HG03354 (cell line): Measurements from ENCODE around the gene PAPOLB.

Experiments
- ATAC-seq: cut with Tn5 transposase; IDR thresholded peaks from one replicate; pipeline ENCODE4 v1.9.1; 2021; ENCODE audit warnings: mild to moderate bottlenecking; ENCODE audit not compliant: unreplicated experiment, poor library complexity, severe bottlenecking

Gene PAPOLB

DNA sequence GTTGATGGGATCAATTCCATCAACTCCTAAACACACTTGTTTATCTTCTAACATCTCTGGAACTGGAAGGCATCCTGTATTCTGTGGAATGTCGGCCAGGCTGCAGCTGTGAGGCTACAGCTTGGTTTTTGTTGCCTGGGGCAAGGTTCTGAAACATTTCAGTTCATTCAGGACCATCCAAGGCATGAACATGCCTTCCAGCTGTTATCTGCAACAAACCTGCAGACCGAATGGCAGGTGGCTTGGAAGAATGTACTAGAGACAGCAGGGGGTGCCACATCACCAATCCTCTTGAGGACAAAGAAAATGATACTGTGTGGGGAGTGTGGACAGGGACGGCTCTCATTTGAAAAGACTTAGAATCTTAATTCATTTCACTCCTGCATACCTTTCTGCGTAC lies 12.4 kb downstream of the PAPOLB start:
- ATAC-seq = no peak

DNA sequence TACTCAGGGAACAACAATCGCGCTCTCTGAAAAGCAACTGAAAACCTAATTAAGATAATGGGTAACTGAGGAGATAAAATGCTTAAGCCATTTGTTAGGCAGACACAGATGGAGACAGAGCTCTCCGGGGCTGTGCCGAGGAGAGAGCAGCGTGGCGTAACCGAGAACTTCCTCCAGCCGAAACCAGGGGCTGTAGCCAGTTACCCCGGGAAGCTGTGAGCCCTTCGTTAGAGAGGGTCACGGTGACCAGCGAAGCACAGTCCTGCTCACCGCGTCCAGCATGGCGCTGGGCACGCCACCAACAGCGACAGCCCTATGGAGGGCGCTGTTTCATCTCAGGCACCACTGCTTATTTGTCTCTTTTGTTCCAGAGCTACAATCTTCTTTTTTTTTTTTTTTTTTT lies 16.1 kb downstream of the PAPOLB start:
- no peak for ATAC-seq

DNA sequence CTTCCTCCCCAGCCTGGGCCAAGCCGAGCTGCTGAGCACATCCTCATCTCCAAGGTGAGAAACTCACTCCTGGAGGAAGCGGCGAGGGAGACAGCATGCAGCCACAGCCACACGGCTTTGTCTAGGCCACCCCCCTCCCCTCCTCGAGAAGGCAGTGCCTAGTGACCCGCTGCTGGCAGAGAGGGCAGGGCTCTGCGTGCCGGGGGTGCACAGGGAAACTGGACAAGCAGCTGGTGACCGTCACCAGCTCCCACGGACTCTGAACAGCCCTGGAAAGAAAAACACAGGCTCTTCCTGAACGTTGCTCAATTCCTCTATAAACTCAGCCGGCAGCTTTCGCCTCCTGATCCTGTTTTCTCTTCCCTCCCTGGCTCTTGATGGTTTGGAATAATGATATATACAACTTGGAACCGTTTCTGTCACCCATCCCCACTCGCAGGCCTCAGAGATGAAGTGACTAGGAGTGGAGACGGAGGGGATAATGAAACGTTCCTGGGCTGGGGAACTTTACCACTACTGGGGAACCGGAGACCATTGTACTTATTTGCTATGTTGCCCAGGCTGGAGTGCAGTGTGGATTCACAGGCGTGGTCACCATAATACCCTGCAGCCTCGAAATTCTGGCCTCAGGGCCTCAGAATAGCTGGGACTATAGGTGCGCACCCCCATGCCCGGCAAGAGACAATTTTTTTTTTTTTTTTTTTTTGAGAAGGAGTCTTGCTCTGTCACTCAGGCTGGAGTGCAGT lies 19.3 kb downstream of the PAPOLB start:
- ATAC-seq = no peak

DNA sequence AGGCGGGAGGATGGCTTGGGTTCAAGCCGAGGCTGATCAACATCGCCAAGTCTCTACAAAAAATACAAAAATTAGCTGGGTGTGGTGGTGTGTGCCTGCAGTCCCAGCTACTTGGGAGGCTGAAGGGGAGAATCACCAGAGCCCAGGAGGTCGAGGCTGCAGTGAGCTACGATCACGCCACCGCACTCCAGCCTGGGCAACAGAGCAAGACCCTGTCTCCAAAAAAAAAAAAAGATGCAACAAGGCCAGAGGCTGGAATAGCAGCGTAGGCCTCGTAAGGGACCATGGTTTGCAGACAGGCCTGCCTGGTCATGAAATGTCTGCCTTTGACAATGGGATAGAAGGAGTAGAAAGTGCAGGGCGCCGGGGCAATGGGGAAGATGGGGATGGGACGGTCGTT lies 20.0 kb downstream of the PAPOLB start:
- no peak for ATAC-seq

DNA sequence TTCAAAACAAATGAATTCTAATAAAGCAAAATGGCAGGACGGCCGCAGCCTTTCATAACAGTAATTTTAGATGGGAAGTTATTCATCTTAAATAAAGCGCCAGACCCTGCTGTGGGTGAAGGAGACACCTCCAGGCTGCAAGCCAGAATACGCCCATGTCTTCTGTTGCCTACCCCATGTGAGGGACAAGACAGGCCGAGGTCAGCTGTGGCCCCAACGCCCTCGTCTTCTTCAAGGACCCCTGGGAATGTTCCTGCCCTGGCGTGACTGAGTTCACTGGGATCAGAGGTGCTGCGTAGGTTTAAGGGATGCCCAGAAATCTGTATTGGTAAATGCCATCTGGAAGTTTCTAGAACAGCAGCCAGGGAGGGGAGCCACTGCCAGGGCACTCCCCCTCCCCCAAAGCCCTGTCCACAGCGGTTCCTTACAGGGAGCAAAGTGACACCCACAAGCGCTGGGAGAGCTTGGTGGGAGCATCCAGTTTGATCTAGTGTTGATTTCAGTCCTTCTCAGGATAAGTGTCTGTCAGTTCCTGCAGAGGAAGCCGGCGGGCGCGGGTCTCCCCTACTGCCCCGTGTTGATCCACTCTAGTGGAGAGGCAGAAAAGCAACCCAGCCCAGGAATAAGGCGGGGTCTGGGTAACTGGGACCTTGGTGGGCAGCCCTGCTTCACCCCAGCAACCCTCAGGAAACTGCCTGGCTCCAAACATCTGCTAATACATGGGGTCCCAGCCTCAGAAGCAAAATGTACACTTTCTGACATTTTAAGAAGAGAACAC lies 20.6 kb downstream of the PAPOLB start:
- no peak for ATAC-seq

DNA sequence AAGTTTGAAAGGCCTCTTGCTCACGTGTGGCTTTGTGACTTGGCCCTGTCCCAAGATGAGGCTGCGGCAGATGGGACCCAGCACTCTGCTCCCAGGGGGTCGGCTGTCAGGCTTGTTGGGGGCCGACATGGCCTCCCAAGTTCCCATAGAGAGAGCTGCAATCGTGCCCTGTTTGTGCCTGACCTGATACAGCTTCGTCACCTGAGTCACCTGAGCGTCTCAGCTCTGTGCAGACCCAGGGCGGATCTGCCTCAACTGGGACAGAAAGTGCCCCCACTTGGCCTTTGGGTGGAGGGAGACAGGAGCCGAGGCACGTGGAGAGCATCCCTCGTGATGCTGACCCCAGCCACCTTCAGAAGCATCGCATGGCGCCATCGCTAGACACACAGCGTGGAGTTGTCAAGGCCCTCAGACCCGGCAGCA lies 21.7 kb downstream of the PAPOLB start:
- no peak for ATAC-seq

DNA sequence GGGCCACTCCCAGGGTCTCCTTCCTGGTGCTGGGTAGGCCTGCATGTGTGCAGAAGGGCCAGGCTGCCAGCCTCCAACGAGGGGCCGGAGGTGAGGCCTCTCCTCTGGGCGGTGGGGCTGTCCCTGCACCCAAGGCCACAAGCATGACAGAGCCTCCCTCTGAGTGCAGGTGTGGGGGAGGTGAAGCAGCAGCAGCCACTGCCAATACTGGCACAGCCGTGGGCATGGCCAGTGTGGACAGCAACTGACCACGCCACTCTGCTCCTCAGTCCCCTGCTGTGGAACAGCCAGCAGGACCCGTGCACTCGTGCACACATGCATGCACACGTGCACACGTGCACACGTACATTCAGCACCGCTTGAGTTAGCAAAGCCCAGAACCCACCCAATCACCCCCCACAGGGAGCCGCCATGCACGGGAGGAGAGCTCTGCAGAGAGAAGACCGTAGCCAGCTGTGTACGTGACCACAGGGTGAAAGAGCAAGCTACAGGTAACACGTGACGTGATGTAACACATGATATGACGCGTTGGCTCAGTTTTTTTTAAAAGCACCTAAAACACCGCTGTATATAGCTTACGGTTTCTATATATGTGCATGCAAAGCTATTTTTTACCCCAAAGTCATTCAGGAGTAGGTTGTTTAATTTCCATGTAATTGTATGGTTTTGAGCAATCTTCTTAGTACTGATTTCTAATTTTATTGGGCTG lies 23.1 kb downstream of the PAPOLB start:
- ATAC-seq = no peak

DNA sequence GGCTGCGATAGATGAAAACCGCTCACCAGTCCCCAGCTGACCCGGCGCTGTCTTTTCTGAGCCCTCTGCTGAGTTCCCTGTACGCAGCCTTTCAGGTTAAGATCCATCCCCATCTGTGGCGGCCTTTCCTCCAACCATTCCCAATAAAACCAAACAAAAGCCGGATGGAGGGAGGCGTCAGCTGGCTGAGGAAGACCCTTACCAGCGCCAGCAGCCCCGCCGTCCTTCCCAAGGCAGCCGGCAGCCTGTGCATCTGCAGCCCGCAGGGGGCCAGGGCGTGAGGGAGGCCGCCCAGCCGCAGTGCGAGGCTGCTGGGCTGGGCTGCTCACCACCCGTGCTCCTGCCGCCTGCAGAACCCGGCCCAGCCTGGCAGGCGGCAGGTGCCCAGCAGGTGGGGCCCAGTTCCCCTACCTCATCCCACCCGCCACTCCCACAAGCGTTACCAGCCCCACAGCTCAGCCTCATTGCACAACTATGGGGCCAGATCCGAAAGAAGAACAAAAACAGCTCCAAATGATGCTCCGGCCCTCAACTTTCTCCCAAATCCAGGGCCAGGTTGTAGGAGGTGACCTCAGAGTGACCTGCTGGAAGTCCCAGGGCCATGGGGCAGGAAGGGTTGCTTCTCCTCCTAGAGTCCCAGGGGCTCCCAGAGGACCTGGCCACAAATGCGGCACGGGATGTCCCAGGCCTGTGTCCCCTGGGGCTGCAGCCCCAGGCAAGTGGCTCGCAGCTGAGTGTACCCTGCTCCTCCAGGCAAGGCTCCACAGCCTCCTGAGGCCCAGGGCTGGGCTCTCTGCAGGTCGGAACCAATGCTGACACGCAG lies 23.8 kb downstream of the PAPOLB start:
- no peak for ATAC-seq

DNA sequence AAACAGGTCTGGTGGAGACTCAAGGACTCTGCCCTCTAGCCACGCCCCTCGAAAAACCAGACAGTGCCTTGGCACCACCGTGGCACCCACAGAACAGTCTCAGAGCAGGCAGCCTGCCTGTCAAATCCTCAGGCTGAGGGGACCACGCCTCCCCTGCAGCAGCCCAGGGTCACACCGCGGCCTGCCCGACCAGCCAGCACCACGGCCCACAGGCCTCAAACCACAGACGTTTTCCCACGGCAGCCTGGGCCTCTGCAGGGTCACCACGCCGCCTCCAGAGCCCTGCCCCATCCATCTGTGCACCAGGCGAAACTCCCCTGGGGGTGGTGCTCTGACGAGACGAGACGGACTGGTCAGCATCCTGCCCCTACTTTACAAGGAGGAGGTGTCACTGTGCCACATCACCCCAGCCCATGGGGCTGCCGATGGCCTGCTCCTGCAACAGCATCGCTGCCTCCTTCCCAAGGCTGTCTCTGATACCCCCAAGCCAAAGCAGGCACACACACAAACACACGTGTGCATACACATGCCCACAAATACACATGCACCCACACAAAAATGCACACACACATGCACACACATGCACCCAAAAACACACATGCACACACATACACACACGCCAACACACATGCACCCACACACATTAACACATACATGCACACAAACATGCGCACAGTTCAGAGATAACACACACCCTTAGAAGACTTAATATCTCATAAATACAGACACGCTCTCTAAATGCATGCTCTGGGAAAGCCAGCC lies 24.6 kb downstream of the PAPOLB start:
- no peak for ATAC-seq

DNA sequence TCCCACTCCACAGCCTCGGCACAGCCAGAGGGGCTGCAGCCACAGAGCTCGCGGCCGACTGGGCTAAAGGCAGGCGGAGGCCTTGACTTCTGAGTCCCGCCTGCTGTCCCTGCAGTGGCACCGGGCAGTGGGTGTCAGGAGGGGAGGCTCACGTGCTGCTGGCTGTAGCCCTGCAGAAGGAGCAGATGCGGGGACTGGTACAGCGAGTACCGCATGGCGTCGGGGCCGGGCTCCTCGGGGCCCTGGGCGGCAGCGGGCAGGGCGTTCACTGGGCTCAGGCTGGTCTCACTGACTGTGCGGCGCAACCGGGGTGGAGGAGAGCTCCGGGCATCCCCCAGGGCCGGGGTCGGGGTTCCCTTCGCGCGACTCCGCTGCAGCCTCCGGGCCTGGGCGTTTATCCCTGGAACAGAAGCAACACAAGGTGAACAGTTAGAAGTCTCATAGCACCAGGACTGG lies 25.6 kb downstream of the PAPOLB start:
- no peak for ATAC-seq

DNA sequence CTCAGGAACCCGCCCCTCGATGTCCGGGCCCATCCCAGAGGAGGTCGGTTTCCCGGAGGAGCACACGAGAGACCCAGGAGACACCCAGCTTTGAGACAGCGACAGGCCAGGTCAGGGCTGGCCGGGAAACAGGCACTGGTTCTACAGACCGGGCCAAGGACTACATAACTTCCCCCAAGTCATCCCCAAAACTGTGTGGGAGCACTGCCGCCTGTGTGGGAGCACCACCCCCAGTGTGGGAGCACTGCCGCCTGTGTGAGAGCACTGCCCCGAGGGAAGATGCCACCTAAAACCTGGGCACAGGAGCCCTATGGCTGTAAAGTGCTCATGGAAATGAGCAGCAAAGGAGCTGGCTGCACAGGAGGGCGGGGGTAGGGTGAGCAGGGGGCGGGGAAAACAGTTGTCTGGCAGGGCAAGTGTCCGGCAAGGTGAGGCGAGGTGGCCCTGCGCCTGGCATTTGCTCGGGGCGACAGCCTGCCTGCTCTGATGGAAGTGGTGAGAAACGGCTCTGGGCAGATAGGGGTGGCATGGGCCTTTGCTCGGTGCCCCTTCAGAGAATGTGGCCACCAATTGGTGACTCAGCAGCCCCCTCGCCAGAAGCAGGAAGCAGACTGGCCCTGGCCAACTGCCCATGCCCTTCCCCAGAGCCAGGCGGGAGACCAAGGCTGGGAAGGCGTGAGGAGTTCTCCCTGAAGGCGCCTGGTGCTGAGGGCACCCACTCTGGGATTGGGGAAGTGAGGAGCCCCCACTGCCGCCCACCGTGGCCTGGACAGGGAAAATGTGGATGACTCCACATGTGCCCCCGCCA lies 26.2 kb downstream of the PAPOLB start:
- no peak for ATAC-seq

DNA sequence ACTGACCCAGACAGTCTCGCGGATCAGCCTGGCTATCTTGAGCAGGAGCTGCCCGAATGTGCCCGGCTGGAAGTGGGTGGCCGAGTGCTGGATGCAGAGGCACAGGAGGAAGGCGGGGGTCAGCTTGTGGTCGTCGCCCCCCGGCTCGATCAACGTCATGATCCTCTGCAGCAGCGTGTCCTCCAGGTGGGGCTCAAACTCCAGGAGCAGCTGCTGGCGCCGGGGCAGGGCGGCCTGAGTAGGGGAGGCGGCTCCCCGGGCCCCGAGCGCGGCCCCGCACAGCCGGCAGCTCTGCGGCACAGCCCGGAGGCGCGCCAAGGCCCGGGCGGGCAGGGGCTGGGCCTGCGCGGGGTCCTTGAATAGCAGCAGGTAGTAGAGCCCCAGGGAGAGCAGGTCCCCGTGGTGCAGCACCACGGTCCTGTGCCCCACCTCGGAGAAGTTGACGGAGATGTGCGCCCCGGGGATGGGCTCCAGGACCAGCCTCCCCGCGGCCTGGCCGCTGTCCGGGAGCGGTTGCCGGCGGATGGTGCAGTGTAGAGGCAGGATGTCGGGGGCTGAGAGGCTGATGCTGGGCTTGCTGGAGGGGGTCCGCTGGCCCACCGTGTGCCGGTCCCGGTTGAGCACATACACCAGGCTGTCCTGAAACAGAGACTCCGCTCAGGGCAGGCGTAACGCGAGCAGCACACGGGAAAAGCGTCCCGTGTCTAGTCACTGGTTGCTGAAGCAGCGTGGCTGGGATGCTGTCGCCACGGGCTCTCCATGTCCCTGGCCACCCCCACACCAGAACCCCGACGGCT lies 27.0 kb downstream of the PAPOLB start:
- no peak for ATAC-seq

DNA sequence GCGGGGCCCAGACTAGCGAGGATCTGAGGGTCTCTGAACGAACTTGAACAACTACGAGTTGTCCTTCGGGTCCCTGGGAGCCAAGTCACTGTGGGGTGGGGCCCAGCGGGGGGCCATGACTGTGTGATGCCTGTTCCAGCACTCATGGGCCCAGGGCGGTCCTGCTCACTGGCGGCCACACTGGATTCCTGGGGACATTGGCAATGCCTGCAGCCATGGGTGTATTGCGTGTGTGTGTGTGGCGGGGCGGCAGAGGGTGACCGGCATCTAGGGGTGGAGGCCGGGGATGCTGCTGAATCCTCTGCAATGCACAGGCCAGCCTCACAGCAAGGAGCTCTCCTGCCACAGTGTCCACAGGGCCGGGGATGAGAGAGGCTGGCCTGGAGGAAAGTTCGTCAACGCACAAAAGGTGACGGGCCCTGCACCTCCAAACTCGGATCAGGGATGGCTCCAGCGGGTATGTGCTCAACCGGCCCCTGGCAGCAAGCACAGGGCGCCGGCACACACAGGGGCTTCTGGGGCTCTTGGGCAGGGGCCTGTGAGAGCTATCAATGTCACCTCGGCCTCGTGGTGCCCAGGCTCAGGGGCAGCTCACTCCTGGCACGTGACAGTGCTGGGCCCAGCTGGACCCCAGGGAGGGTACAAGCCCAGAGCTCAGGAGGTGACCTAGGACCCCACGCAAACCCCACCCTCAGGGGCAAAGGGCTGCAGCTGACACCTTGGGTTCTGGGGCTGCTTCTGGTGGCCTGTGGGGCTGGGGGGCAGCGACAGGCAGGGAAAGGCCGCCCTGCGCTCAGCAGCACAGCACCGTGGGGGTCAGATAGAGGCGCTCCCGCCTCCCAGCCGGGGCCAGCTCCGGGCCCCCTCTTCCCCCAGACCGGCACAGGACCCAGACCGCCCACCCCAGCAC lies 27.9 kb downstream of the PAPOLB start:
- ATAC-seq = no peak

DNA sequence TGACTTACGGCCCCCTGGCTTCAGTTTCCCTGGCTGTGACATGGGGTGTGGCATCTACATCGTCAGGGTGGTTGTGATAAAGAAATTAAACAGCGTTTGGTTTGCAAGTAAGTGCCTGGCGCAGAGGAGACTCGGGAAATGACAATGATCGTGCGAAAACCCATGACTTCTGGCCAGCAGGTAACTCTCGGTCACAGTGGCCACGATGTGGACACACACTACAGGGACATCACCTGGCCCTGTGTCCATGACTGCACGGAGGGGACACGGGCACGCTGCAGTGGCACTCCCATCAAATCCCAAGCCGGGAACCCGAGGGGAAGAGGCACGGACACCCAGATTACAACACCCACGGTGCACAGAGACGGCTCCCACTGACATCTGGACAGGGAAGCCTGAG lies 28.7 kb downstream of the PAPOLB start:
- no peak for ATAC-seq

DNA sequence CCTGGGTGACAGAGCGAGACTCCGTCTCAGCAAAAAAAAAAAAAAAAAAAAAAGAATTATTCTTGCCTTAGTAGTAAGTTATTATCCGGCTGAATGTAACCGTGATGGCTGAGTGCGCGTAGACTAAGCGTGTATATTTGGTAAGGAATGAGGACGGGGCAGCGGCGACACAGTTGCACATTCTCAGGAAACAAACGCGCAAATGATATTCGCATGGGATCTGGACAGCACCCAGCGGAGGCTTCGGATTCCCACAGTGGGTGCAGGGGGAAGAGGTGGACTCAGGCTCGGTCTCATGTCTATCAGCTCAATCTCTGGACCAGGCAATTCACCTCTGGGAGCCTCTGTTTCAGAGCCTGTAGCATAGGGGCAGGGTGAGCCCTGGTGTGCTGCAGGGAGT lies 29.1 kb downstream of the PAPOLB start:
- ATAC-seq = no peak

DNA sequence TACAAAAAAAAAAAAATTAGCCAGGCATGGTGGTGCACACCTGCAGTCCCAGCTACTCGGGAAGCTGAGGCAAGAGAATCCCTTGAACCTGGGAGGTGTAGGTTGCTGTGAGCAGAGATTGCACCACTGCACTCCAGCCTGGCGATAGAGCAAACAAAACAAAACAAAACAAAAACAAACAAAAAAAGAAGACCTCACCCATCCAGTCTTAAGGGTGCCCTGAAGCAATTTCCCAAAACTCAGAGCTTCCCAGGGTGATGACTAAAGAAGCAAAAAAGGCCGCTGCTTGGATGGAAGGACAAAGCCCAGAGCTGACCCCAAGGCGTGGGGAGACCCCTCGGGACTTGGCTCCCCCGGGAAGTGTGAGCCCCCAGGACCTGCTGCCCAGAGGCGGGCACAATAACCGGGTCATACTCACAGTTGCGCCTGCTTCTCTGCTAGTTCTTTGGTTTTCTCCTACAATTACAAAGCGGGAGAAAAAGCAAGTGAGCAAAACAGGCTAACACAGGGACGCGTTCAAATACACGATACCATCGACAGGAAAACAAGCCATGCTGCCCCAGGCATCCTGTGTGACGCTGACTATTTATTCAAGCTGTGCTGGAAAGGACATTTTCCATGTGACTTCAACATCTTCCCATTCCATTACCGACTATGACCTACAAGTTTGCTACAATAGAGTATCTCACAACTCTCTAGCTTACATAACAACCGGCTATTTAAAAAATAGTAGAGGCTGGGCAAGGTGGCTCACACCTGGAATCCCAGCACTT lies 29.9 kb downstream of the PAPOLB start:
- ATAC-seq = no peak
